ENCODE measurements around the gene SERTAD3.

SERTAD3 gene

DNA sequence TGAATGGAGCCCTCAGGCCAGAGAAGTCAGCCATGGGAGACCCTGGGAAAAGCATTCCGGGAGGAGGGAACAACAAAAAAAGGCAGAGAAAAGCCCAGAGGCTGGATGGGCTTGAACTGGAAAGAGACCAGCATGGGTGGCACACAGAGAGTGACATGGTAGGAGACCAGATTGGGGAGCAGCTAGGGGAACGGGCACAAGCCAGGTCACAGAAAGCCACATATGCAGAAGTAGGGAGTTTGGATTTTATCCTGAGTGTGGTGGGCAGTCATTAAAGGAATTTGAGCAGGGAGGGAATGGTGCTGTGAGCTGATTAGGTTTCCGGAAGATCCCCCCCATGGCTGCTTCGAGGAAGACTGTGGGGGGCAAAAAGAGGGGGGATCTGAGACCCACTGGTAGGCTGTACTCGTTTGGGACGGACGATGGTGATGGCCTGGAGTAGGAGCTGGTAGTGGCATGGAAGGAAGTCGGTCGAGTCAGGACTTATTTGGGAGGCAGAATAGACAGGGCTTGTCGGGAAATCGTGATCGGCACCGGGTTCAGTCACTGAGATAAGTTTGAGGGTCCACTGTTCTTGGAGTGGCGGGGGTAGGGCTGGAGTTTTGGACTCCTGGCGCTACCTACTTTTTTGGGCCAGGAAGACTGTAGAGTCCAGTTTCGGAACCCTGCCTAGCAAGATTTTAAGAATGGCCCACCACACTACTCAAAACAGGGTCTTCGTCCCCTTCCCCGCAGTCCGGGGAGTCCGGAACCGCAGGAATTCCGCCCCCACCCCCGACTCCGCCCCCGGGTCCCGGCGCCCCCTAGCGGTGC, 19.3 kb downstream of the SERTAD3 start:
- DNase-seq (ENCODE audit: low spot score), result peak; percentile 35

DNA sequence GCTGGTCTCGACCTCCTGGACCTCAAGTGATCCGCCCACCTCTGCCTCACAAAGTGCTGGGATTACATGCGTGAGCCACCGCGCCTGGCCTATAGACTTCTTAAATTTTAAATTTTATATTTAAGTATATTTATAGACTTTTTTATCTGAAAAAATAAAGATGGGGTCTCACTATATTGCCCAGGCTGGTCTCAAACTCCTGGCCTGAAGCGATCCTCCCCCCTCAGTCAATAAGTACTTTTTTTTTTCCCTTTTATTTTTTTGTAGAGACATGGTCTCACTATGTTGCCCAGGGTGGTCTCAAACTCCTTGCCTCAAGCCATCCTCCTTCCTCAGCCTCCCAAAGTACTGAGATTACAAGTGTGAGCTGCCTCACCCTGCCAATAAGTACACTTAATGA, 20.2 kb downstream of the SERTAD3 start:
- no peak for DNase-seq (ENCODE audit: low spot score)

DNA sequence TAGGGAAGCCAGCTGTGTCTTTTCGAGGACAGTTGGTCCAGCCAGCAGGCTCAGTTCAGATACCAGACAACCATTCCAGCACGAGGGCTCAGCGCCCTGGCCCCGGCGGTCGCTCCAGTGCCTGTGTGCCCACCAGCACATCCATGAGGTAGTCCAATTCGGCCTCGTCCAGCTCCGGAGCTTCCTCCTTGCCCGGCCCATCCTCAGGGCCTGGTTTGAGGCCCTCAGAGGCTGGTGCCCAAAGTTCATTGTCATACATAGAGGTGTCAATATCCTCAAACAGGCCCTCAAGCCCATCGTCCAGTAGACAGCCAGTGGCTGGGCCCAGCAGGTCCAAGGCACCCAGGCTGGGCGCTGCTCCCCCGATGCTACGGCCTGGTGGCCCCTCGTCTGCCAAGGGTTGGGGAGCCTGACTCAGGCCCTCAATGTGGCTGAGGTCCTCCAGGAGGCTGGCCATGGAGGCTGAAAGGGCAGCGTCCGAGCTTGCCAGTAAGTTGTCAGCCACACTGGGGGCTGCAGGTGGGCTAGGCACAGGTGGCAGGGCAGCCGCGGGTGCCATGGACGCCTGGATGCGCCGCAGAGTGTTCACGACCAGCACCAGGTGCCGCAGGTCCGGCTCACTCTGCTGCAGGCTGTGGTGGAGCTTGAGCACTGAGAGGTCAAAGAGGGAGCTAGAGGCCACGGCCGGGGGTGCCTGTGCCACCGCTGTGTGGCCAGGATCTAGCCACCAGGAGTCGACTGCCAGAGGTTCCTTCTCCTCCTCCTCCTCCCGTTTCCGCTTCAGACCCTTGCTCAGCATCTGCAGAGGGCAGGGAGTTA, 21.2 kb downstream of the SERTAD3 start:
- no peak for DNase-seq (ENCODE audit: low spot score)

GRCh38 chr19:40421993-40422747, 22.0 kb downstream of the SERTAD3 start:
- no peak for DNase-seq (ENCODE audit: low spot score)

- DNase-seq (ENCODE audit: low spot score), result peak; percentile 91
These were observed 23.1 kb downstream of the SERTAD3 start for GRCh38 chr19:40420766-40421765.

DNA sequence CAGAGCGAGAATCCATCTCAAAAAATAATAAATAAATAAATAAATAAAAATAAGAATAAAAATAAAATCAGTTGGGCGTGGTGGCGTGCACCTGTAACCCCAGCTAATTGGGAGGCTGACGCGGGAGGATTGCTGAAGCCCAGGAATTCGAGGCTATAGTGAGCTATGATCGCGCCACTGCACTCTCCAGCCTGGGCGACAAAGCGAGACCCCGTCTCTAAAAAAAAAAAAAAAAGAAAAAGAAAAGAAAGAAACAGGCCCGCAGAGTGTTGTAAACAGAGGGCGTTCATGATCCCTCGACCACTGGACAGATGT, 23.7 kb downstream of the SERTAD3 start:
- no peak for DNase-seq (ENCODE audit: low spot score)

DNA sequence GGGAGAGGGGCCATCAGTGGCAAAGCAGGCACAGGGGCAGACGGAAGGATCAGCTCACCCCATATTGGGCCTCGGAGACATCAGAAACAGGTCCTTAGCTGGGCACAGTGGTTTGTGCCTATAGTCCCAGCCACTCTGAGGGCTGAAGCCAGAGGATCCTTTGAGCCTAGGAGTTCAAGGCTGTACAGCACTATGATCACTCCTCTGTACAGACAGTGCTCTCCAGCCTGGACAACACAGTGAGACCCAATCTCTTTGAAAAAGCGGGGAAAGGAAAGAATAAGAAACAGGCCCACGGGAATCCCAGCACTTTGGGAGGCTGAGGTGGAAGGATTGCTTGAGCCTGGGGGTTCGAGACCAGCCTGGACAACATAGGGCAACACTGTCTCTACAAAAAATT, 24.4 kb downstream of the SERTAD3 start:
- DNase-seq (ENCODE audit: low spot score), result no peak

DNA sequence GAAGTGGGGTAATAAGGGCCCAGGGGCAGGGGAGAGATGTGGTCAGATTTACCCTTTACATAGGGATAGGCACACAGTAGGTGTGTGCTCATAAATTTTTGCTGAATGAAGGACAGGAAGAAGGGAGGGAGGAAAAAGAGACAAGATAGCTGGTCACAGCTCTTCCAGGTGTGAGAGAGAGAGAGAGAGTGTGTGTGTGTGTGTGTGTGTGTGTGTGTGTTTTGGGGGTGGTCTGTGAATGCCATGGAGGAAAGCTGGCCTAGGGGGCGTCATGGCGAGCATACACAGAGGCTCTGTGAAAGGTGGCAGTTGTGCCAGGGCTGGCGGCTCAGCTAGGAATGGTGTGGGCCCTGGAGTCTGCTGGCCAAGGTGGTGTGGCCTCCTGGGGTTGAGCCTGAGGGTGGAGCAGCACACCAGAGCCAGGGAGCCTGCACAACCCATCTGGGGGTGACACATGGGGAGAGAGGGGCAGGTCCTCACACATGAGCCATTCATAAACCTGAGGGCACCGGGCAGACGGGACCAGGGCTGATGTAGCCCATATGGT, 25.0 kb downstream of the SERTAD3 start:
- DNase-seq (ENCODE audit: low spot score), result no peak

GRCh38 chr19:40418040-40418439, 26.1 kb downstream of the SERTAD3 start:
- DNase-seq (ENCODE audit: low spot score), result no peak

- DNase-seq (ENCODE audit: low spot score), result no peak
These were observed 26.5 kb downstream of the SERTAD3 start for GRCh38 chr19:40417643-40417981.

- DNase-seq (ENCODE audit: low spot score), result no peak
These were observed 27.1 kb downstream of the SERTAD3 start for GRCh38 chr19:40416918-40417642.

DNA sequence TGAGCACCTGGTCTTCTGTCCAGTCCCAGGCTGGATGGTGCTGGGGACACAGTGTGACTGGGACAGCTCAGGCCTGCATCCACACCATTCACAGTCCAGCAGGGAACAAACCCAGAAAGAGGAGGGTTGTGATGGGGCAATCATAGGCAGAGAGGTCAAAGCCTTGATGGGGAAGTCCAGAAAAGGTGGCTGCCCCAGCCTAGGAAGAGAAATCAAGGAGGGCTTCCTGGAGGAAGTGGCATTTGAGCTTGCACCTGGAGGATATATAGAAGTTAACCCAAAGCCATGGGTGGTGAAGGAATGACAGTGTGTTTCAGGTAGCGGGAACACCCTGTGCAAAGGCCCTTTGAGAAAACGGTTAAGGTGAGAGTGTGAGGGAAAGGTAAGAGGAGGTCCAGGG, 28.4 kb downstream of the SERTAD3 start:
- no peak for DNase-seq (ENCODE audit: low spot score)

- DNase-seq (ENCODE audit: low spot score), result no peak
These were observed 29.3 kb downstream of the SERTAD3 start for GRCh38 chr19:40414542-40415535.

GRCh38 chr19:40413291-40413845, 30.8 kb downstream of the SERTAD3 start, which contains the start of gene PRX:
Gene PRX, minus strand, starts transcription at chr19:40413378. Its CDS starts 5,446 bp downstream, at chr19:40407932.
- no peak for DNase-seq (ENCODE audit: low spot score)

GRCh38 chr19:40412866-40413265, 31.3 kb downstream of the SERTAD3 start:
- no peak for DNase-seq (ENCODE audit: low spot score)

DNA sequence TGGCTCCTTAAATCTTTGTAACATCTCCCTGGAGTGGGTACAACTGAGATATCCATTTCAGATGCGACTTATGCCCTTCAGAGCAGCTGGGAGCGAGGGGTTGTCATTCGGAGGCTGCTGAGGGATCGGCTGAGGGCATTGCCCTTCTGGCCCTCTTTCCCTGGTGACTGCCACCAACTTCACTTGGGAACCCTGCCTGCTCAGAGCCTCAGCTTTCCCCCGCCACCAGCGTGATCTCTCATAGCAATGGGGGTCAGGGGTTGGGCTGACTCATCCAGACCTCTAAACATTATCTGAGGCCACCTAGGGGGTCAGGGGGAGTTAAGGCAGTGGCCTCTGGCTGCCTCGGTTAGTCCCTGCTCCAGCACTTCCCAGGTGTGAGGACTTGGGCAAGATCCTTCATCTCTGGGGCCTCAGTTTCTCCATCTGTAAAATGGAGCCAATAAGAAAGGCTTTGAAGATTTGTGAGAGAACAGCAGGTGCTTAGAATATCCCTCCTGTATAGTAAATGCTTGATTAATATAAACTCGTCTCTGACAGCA, 32.1 kb downstream of the SERTAD3 start:
- no peak for DNase-seq (ENCODE audit: low spot score)

DNA sequence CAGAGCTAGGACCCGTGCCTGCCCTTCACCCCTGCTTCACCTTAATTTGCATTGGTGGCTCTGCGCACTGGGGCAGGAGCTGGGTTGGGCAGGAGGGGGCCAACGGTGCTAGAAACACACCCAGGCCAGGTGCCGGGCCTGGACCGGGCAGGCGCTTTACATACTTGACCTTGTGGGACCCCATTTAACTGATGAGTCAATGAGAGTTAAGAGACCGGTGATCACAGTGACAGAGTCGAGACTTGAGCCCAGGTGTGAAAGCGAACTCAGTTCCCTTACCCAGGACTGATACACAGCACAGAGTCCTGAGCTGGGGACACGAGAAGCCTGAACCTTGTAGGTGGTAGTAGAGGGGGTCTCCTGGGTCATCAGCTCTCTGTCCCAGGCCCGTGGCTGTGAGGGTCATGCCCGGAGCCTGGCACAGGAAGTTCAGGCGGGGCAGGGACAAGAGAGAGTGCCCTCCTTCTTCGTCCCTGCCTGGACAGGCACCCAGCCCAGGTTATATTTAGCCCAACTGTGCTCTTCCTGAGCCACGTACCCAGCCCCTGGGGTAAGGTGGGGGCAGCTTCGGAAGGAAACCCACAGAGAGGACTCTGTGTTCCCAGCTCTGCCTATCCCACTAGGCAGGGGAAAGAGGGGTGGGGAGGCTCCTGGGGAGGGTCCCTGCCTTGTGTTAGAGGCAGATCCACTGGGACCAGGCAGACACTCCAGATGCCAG, 32.9 kb downstream of the SERTAD3 start:
- DNase-seq (ENCODE audit: low spot score), result no peak

GRCh38 chr19:40410030-40410389, 34.1 kb downstream of the SERTAD3 start:
- no peak for DNase-seq (ENCODE audit: low spot score)
